SU-DHL-6 (cell line): ENCODE measurements around the gene PNLIPRP3.

Source experiments
- CTCF ChIP-seq: fragments of 200-600 bp; sonication (generic); IDR thresholded peaks from one replicate; pipeline ENCODE4 v1.5.1; 2017; ENCODE audit warnings: antibody characterized with exemption, mild to moderate bottlenecking, low read length, moderate library complexity; ENCODE audit not compliant: insufficient read depth, poor library complexity, severe bottlenecking
- EZH2phosphoT487 ChIP-seq: fragments of 200-600 bp; sonication (generic), shearing (Covaris generic); conservative IDR thresholded peaks from 2 replicates; pipeline ENCODE4 v1.6.1; 2018; ENCODE audit warnings: mild to moderate bottlenecking, antibody characterized with exemption, low read length, moderate library complexity, mixed read lengths

GRCh38 chr10:116427671-116428070, at the start of gene PNLIPRP3:
- TF ChIP-seq CTCF, result no peak
- TF ChIP-seq EZH2phosphoT487, result no peak
